ENCODE data around the gene ARFGEF3.

DNA sequence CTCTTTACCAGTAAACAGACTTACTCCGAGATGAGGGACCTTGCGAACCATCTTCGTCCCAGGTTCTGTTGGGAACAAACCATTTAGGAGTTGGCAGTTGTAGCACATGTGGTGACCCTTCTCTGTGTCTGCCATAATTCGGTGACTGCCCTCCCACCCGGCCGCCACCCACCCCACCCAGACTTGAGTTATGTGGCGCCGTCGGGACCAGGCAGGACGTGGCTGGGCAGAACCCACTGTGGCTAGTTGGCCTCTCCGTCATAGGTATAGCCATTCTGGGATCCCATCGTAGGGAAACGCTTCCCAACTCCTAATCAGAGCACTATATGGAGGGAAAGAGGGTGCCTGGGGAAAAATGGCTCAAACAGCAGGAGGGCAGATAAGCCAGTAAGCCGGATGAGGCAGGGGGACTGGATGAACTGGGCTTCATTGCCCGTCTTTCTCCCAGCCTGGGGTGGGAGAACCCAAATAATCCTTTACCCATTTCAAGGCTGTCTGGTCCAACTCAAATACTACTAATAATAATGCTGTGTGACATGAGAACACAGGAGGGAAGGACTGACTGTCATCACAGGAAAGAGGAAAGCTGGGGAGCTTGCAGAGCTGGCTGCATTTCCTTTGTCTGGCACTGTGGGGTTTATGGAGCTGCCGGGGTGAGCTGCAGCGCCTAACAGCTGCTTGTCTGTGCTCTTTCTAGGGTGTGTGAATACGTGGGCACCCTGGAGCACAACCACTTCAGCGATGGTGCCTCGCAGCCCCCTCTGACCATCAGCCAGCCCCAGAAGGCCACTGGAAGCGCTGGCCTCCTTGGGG, 129.5 kb downstream of the ARFGEF3 start:
- TF ChIP-seq, protein P1, sequence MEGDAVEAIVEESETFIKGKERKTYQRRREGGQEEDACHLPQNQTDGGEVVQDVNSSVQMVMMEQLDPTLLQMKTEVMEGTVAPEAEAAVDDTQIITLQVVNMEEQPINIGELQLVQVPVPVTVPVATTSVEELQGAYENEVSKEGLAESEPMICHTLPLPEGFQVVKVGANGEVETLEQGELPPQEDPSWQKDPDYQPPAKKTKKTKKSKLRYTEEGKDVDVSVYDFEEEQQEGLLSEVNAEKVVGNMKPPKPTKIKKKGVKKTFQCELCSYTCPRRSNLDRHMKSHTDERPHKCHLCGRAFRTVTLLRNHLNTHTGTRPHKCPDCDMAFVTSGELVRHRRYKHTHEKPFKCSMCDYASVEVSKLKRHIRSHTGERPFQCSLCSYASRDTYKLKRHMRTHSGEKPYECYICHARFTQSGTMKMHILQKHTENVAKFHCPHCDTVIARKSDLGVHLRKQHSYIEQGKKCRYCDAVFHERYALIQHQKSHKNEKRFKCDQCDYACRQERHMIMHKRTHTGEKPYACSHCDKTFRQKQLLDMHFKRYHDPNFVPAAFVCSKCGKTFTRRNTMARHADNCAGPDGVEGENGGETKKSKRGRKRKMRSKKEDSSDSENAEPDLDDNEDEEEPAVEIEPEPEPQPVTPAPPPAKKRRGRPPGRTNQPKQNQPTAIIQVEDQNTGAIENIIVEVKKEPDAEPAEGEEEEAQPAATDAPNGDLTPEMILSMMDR (IDR thresholded peaks at IDR 0.05; ENCODE audit: low read depth, low read length, missing input control): no peak
- no peak for TF ChIP-seq EGR1 (IDR thresholded peaks at IDR 0.05; ENCODE audit: low read depth in 2 of 2)
- TF ChIP-seq GABPA (IDR thresholded peaks at IDR 0.05 in 1 of 2, conservative IDR thresholded peaks at IDR 0.05 in 1 of 2): no peak
- no peak for TF ChIP-seq RAD21 (IDR thresholded peaks at IDR 0.05)
- TF ChIP-seq FOXA2 (IDR thresholded peaks at IDR 0.05): no peak
- TF ChIP-seq YY1 (IDR thresholded peaks at IDR 0.05): no peak
